Lower leg skin (tissue), 4 donors: ENCODE results near the gene PPM1A. TPM values are rescaled to one million over a fixed set of nuclear protein-coding genes. Genes with fewer than 3 reads are reported as not detected.

ENCODE experiments used
- DNase-seq, 2 donors: peaks; one replicate each; pipeline ENCODE4 v3.0.0-alpha.2; 2019; ENCODE audit warnings: low spot score in 2 of 2
- H3K4me3 ChIP-seq: fragments of 200-600 bp; sonication (generic); 2 replicates; pipeline ENCODE4 v1.5.1; 2017; ENCODE audit warnings: mild to moderate bottlenecking, low read depth; ENCODE audit not compliant: poor library complexity, severe bottlenecking
- CTCF ChIP-seq, 3 donors: fragments of 450-650 bp; IDR thresholded peaks; one replicate each; pipeline ENCODE4 v1.5.1; 2016; ENCODE audit warnings: antibody characterized with exemption in 3 of 3, mild to moderate bottlenecking in 3 of 3, moderate library complexity in 2 of 3
- POLR2A ChIP-seq, 2 donors: fragments of 450-650 bp; IDR thresholded peaks; one replicate each; pipeline ENCODE4 v1.6.1; 2016 to 2017; ENCODE audit warnings: antibody characterized with exemption in 2 of 2, mild to moderate bottlenecking in 1 of 2, moderate library complexity in 1 of 2
- WGBS, 2 donors: methylation state at CpG; one replicate each; pipeline ENCODE4 v1.1.5; 2018; 5-methylcytosine and 5-hydroxymethylcytosine counted together
- intact Hi-C: fragments of 100-400 bp; cut with DNase I; formaldehyde crosslinking; loops from one replicate; pipeline ENCODE4 v1.15.0; 2023; ENCODE audit warnings: low total_unique reads
- total RNA-seq, 4 donors: library from RNA; depleted of rRNA; stranded (reverse); fragments of >200 nt; gene quantifications; one replicate each; pipeline ENCODE4 v1.1.0, GENCODE V29; 2016

Gene PPM1A
- total RNA-seq, 4 donors from 2014 or later = 36.5 to 48.7 (median 42.8) TPM

GRCh38 chr14:60332869-60333268 is 83.8 kb downstream of the PPM1A start:
- WGBS, 2 donors = 15 to 23% methylated on average over 5 of the region's 5 CpGs
- intact Hi-C loops = no loop called here

GRCh38 chr14:60339571-60339970 is 90.5 kb downstream of the PPM1A start:
- no peak overlapping the region for H3K4me3 ChIP-seq
- intact Hi-C loops = no loop called here
- DNase-seq = no peak
- TF ChIP-seq CTCF (IDR thresholded peaks at IDR 0.05) (no peak), POLR2A (IDR thresholded peaks at IDR 0.05) (no peak)
- 83 to 92% methylated on average over 2 of the region's 2 CpGs for WGBS, 2 donors

More at GRCh38 chr14:60332869-60333268, 83.8 kb downstream of the PPM1A start:
- TF ChIP-seq POLR2A (IDR thresholded peaks at IDR 0.05) (no peak), CTCF (IDR thresholded peaks at IDR 0.05) (no peak)
- DNase-seq = no peak
- H3K4me3 ChIP-seq = no peak overlapping the region

- 77 to 81% methylated on average over 6 of the region's 6 CpGs for WGBS, 2 donors
- no peak for DNase-seq
- TF ChIP-seq POLR2A (IDR thresholded peaks at IDR 0.05) = no peak
- no peak for TF ChIP-seq CTCF (IDR thresholded peaks at IDR 0.05)
- intact Hi-C loops = no loop called here
- H3K4me3 ChIP-seq = no peak overlapping the region
Measured at GRCh38 chr14:60343571-60344071, 94.6 kb downstream of the PPM1A start.

GRCh38 chr14:60344751-60345150 is 95.7 kb downstream of the PPM1A start:
- WGBS, 2 donors = 53 to 60% methylated on average over 2 of the region's 2 CpGs

GRCh38 chr14:60346706-60347105 is 97.7 kb downstream of the PPM1A start:
- DNase-seq = no peak
- 46 to 52% methylated on average over 2 of the region's 2 CpGs for WGBS, 2 donors
- intact Hi-C loops = no loop called here
- H3K4me3 ChIP-seq = no peak overlapping the region
- TF ChIP-seq CTCF (IDR thresholded peaks at IDR 0.05) (no peak), POLR2A (IDR thresholded peaks at IDR 0.05) (no peak)

More at GRCh38 chr14:60344751-60345150, 95.7 kb downstream of the PPM1A start:
- no peak overlapping the region for H3K4me3 ChIP-seq
- no peak for TF ChIP-seq CTCF (IDR thresholded peaks at IDR 0.05)
- TF ChIP-seq POLR2A (IDR thresholded peaks at IDR 0.05) = no peak
- intact Hi-C loops = no loop called here
- DNase-seq = no peak

- WGBS, 2 donors = 79 to 82% methylated on average over 4 of the region's 4 CpGs
- H3K4me3 ChIP-seq = no peak overlapping the region
- intact Hi-C loops = no loop called here
- TF ChIP-seq CTCF (IDR thresholded peaks at IDR 0.05) = no peak
- no peak for TF ChIP-seq POLR2A (IDR thresholded peaks at IDR 0.05)
- no peak for DNase-seq
Measured at GRCh38 chr14:60348211-60348610, 99.2 kb downstream of the PPM1A start.
